GM19240 (cell line): ENCODE data around the gene SYNGR4.

Source experiments
- DNase-seq: peaks from one replicate; pipeline ENCODE4 v3.0.0; 2011; ENCODE audit warnings: low spot score; ENCODE audit not compliant: insufficient read length

Gene SYNGR4

GRCh38 chr19:48341515-48342413, 22.4 kb upstream of the SYNGR4 start:
- DNase-seq: no peak

DNA sequence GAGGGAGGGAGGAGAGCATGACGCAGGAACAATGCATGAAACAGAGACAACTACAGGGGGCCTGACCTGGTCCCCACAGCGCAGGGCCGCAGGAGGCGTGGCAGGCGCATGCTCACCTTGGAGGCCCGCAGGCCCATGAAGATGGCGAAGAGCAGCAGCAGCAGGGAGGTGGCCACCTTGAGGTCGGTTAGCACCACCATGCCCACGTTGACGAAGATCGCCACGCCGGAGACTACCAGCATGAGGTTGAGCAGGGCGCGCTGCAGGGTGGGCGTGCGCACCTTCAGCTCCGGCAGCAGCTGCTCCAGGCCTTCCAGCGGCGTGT, 21.8 kb upstream of the SYNGR4 start:
- DNase-seq: no peak

DNA sequence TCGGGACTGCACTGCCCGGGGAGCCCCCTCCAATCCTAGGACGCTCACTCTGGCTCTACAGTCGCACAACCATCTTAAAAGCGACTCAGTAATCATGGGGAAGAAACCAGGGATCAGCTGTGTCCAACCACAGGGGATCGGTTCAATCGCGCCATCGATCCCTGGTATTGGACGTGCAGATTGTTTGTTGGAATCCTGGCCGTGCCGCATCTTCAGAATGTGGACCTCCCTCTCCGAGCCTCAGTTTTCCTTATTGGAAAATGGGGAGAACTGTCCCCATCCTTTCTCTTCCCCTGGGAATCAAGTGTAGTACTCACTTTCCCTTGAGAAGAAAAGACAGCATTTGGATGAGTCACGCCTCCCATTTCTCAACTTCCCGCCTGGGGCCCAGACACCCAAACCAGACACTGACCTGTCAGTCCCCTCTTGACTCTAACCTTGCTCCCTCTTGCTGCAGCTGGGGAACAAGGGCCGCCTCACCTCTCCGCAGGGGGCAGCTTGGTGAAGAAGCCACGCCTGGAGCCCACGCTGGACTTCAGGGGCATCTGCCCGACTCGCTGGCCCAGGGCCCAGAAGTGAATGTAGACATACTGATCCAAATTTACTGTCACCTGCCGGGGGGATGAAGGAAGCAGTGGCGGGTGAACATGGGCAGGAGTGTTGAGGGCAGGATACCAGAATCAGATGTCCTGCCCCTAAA, 21.2 kb upstream of the SYNGR4 start:
- no peak for DNase-seq

DNA sequence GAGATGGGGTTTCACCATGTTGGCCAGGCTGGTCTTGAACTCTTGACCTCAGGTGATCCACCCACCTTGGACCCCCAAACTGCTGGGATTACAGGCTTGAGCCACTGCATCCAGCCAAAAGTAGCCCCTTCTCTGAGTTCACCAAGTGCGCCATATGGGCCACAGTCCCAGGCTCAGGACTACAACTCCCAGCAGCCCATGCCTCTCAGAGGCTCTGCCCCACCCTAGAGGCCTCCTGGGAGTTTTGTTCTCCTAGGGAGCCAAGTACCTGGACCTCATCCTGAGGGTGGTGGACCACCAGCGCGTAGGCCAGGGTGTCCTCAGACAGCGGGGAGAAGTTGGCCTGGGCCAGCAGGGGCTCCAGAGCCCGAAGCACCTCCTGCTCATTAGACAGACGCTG, 19.3 kb upstream of the SYNGR4 start:
- DNase-seq: no peak

- no peak for DNase-seq
These were observed 18.0 kb upstream of the SYNGR4 start for GRCh38 chr19:48346191-48346590.

- no peak for DNase-seq
These were observed 16.1 kb upstream of the SYNGR4 start for GRCh38 chr19:48348045-48348444.

- DNase-seq: no peak
These were observed 15.4 kb upstream of the SYNGR4 start for GRCh38 chr19:48348737-48349136.

DNA sequence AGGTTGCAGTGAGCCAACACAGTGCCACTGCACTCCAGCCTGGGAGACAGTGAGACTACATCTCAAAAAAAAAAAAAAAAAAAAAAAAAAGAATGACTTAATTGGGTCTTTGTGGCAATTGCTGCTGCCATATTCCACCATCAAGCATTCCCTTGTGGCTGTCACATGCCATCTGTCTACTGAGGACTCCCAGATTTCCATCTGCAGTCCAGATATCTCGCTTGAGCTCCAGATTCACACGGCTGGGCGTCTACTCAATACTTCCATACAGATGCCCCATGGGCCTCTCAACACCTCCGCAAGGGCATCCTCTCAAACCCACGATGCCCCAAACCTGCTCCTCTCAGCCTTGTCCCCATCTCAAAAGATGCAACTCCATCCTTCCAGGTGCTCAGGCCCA, 13.3 kb upstream of the SYNGR4 start:
- no peak for DNase-seq

DNA sequence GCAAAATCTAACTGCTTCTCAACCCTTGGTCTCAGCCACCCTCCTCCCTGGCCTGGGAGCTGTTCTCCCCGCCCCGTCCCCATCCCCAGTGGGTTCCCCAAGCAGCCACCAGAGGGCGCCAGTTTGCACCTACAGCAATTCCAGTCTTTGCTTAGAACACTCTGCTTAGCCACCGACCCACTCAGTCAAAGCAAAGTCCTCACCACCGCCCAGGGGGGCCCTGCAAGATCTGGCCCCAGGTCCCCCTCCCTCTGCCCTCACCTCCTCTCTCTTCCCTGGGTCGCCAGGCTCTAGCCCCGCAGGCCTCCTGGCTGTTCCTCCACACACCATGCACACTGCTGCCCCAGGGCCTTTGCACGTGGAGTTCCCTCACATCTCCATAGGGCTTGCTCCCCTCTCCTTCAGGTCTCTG, 12.8 kb upstream of the SYNGR4 start:
- DNase-seq: peak; percentile 75

DNA sequence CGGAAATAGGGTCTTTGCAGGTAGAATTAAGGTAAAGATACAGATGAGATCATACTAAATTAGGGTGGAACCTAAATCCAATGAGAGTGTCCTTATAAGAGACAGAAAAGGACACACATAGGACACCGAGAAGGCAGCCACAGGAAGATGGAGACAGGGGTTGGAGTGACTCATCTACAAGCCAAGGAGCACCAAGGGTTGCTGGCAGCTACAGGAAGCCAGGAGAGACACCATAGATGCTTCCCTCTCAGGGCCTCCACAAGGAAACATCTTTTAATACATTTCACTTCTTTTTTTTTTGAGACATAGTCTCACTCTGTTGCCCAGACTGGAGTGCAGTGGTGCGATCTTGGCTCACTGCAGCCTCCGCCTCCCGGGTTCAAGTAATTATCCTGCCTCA, 10.5 kb upstream of the SYNGR4 start:
- DNase-seq: no peak

DNA sequence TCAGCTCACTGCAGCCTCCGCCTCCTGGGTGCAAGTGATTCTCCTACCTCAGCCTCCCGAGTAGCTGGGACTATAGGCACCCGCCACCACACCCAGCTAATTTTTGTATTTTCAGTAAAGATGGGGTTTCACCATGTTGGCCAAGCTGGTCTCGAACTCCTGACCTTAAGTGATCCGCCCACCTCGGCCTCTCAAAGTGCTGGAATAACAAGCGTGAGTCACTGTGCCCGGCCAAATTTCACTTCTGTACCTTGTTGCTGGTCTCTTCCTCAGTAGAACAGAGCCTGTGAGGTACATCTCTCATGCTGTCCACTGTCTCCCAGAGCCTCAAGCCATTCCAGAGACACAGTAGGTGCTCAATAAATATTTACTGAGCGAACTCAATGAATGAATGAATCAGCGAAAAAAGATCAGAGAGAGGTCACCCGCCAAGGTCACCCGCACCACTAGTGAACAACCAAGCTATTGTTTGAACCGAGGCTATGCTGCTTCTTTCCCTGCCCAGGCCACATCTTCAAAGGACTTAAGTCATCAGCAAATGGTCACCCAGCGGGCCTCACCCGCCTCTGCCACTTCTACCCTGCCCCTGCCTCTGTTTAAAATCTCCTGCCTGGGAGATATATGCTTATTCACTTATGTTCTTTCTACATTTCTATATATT, 9.7 kb upstream of the SYNGR4 start:
- DNase-seq: no peak

- no peak for DNase-seq
These were observed 8.7 kb upstream of the SYNGR4 start for GRCh38 chr19:48355365-48355954.

- DNase-seq: no peak
These were observed 5.0 kb upstream of the SYNGR4 start for GRCh38 chr19:48359123-48359522.

DNA sequence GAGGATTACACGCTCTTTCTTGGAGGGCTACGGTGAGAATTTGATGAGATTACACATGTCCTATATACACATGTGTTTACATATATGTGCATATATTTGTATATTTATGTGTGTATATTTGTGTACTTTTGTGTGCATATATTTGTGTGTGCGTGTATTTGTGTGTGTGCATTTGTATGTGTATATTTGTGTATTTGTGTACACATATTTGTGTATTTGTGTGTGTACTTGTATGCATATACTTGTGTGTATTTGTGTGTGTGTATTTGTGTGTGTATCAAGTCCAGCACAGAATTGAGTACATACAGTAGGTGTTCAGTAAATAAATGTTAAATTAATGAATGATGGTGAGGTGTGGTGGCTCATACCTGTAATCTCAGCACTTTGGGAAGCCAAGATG, 2.3 kb upstream of the SYNGR4 start:
- DNase-seq: no peak

DNA sequence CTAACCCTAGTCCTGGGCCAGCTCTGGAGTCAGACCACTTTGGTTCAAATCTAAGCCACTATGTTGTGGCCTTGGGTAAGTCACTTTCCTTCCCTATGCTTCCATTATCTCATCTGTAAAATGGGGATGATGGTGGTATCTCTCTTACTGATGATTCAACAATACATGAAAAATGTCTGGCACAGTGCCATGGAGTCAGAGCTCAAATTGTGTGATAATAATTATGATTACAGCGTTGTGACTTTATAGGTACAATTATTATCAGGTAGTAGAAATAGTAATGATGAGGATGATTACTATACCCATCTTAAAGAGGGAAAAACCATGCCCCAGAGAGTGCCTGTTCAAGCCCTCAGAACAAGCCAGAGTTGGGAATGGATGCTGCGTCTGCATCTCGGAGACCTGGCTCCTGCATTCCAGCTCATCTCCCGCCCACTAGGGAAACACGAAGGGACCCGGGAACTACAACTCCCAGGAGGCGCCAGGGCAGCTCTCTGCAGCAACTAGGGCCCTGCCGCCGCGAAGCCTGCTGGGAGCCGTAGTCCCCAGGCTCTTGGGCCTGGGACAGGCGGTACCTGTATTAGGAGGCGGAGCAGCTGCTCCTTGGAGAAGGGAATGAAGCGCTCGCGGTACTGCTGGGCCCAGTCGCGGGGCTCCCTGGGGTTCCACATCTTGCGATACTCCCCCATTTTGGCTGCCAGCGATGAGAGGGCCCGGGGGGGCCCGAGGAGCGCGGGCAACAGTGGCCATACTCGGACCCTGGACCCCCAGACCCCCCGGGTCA, 1.3 kb upstream of the SYNGR4 start:
- peak; percentile 89 for DNase-seq

DNA sequence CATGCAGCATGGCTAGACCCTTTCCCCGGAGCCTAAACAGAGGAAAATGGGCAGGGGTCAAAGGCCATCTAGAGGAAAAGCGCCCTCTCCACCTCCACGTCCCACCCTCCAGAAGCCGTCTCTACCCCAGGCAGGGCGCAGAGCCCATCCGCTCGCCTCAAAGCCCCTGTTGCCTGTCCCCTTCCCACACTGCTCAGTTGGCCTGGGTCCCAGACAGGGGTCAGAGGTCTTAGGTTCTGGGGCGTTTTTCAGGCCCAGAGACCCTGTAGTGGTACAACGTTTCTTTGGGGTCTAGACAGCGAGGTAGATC, 712 bp upstream of the SYNGR4 start:
- no peak for DNase-seq

DNA sequence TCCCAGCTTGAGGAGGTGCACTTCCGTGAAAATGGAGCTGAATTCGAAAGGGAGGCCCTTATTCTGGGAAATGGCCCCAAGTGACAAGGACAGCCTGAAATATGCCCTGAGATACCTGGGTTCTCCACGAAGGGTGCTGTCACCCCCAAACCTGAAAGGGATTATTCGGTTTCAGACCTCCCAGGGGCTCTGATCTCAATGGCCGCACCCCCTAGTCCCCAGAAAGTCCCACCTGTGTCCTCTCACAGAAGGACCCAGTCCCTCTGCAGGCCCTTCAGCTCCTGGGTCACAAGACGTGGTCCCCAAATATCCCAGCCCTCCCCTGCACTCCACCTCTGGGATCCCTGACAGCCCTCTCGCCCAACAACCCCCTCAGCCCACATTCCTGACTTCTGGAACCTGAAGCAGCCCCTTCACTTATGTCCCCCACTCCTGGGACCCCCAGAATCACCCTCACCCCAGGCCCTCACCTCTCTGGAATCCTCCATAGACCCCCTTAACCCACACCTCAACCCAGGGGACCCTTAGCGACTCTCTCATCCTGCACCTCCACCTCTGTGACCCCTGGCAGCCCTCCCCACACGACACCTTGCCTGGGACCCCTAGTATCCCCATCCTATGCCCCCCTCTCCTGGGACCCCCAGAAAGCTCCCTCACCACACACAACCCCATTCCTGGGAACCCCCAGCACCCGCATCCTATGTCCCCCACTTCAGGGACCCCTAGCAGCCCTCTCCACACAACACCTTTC, 606 bp downstream of the SYNGR4 start:
- no peak for DNase-seq

DNA sequence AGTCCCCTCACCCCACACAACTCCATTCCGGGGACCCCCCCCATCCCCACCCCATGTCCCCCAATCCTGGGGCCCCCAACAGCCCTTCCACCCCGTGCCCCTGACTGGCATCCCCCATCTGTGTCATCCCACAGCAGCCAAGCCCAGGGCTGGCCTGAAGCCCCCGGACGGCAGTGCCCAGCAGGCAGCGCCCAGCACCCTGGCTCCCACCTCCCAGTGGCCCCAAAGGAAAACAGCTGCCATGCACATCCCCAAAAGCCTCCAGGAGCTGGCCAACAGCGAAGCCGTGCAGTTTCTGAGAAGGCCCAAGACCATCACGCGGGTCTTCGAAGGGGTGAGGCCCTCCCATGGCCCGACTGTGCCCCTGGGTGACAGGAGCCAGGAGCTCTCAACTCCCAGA, 1.4 kb downstream of the SYNGR4 start:
- DNase-seq: no peak

- no peak for DNase-seq
These were observed 3.7 kb downstream of the SYNGR4 start for GRCh38 chr19:48367855-48368254.

GRCh38 chr19:48368936-48369335, 4.8 kb downstream of the SYNGR4 start:
- no peak for DNase-seq

- no peak for DNase-seq
These were observed 6.8 kb downstream of the SYNGR4 start for GRCh38 chr19:48370955-48371354.
